ENCODE data around the gene JAKMIP1. TPM values are rescaled to one million over a fixed set of nuclear protein-coding genes. Genes with fewer than 3 reads are reported as not detected.
A peak's percentile ranks its signal among the peaks of the same experiment; 100 is the strongest.

Gene JAKMIP1
- 0.17 and 0.49 TPM in 2 replicates for total RNA-seq
- total RNA-seq (2013): 0.82 TPM
- 0.65 and 1.0 TPM in 2 replicates for polyA plus RNA-seq
- polyA minus RNA-seq: 0.78 and 1.2 TPM in 2 replicates

- H3K27me3 ChIP-seq (replicated peaks in 1 of 4; ENCODE audit: control extremely low read depth in 1 of 4, control insufficient read depth in 3 of 4, insufficient read depth in 4 of 4, low read length in 3 of 4): peaks cover 0 to 40% (median 19%) of the 10 kb centered on the region in 4 experiments
- Mint-ChIP-seq H3K27ac (no peak within 1 kb of the TSS), H3K4me1 (peaks cover 25% of the 10 kb centered on the region), H3K27me3 (peaks cover 30% of the 10 kb centered on the region), H3K9me3 (ENCODE audit: insufficient read depth) (peaks cover 7% of the 10 kb centered on the region), H3K4me3 (peak within 1 kb of the TSS; percentile 81)
- ChIA-PET CTCF (no interaction called here), POLR2A (interaction anchor here (0.6 kb wide), 1 partner anchor 1952 kb away, joined by 4 read pairs; the partner anchor contains the start of gene TMEM128)
- H4K20me1 ChIP-seq (ENCODE audit: control insufficient read depth, insufficient read depth, low read length, poor library complexity, severe bottlenecking): no peaks in the 10 kb centered on the region
- peak within 1 kb of the TSS; percentile 60 for H2AFZ ChIP-seq (ENCODE audit: insufficient read depth, low read depth, low read length, poor library complexity, severe bottlenecking)
- intact Hi-C loops (cut with micrococcal nuclease): no loop called here
- peak within 1 kb of the TSS in 4 of 5 experiments; percentile 21 to 59 (median 48) for H3K4me3 ChIP-seq (ENCODE audit: control extremely low read depth in 1 of 5, extremely low read depth in 1 of 5, insufficient read depth in 1 of 5, low read depth in 2 of 5, low read length in 4 of 5)
- no peaks in the 10 kb centered on the region for H3K79me2 ChIP-seq (ENCODE audit: control insufficient read depth, insufficient read depth, low read length)
- WGBS (ENCODE audit: insufficient coverage): 2% methylated on average over 102 of the region's 107 CpGs
- TF ChIP-seq CTCF (IDR thresholded peaks at IDR 0.05) (no peak), EZH2 (IDR thresholded peaks at IDR 0.05; ENCODE audit: borderline replicate concordance, insufficient read depth, low read depth, low read length, poor library complexity, severe bottlenecking) (no peak)
- peak within 1 kb of the TSS; percentile 56 for H3K9ac ChIP-seq (ENCODE audit: low read length)
- DNase-seq: peak; percentile 72
- peak; percentile 89 for ATAC-seq (ENCODE audit: low read depth)
- H3K27ac ChIP-seq (ENCODE audit: low read length in 2 of 2): no peak within 1 kb of the TSS
- H3K4me2 ChIP-seq (replicated peaks; ENCODE audit: low read depth, low read length, poor library complexity, severe bottlenecking): peak within 1 kb of the TSS; percentile 81
- H3K9me3 ChIP-seq (ENCODE audit: control extremely low read depth in 1 of 3, control insufficient read depth in 2 of 3, insufficient read depth in 1 of 3, low read length in 2 of 3): peaks cover 0 to 29% (median 0%) of the 10 kb centered on the region in 3 donors
- H3K4me1 ChIP-seq (ENCODE audit: control insufficient read depth in 2 of 2, insufficient read depth in 2 of 2, low read length in 2 of 2): peaks cover 15 to 16% of the 10 kb centered on the region in 2 donors
- no peaks in the 10 kb centered on the region for H3K36me3 ChIP-seq (replicated peaks in 1 of 2; ENCODE audit: control extremely low read depth in 1 of 2, control insufficient read depth in 1 of 2, extremely low read depth in 1 of 2, insufficient read depth in 2 of 2, low read length in 1 of 2)
Measured at GRCh38 chr4:6200011-6200921, at the start of gene JAKMIP1. TSS of gene JAKMIP1 (minus strand) at chr4:6200549. CDS start at chr4:6112850, 87,699 bp downstream.

DNA sequence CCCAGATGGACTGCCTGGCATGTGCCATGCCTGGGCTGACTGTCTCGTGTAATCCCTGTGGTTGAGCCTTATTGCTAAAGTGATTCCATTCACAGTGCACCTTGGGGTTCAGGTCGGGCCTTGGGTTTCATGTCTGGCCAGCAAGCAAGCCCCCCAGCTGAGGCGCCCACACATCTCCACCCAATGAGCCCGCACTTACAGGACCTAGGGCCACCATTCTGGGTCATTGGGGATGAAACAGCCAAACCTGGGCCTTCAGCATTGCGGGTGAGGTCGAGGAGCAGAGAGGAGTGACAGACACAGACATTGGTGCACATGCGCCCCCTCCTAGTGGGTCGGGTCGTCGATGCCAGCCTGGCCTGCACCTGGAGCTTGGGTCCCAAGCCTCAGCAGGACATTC, 48.0 kb upstream of the JAKMIP1 start:
- peaks cover 0 to 28% (median 0%) of the 10 kb centered on the region in 3 donors for H3K9me3 ChIP-seq (ENCODE audit: control extremely low read depth in 1 of 3, control insufficient read depth in 2 of 3, insufficient read depth in 1 of 3, low read length in 2 of 3)
- H3K79me2 ChIP-seq (ENCODE audit: control insufficient read depth, insufficient read depth, low read length): no peaks in the 10 kb centered on the region
- 85% methylated on average over 10 of the region's 10 CpGs for WGBS (ENCODE audit: insufficient coverage)
- ATAC-seq (ENCODE audit: low read depth): no peak
- no peaks in the 10 kb centered on the region for H4K20me1 ChIP-seq (ENCODE audit: control insufficient read depth, insufficient read depth, low read length, poor library complexity, severe bottlenecking)
- H3K27me3 ChIP-seq (replicated peaks in 1 of 4; ENCODE audit: control extremely low read depth in 1 of 4, control insufficient read depth in 3 of 4, insufficient read depth in 4 of 4, low read length in 3 of 4): peaks cover 0 to 27% (median 10%) of the 10 kb centered on the region in 4 experiments
- H3K27ac ChIP-seq (ENCODE audit: low read length in 2 of 2): no peak overlapping the region
- ChIA-PET POLR2A (no interaction called here), CTCF (interaction anchor here (4.1 to 14.1 kb wide), 2 partner anchors 11 to 78 kb away, joined by 30 to 451 read pairs; no protein-coding TSS in a partner anchor)
- no peak overlapping the region for H3K9ac ChIP-seq (ENCODE audit: low read length)
- H3K9me3 Mint-ChIP-seq (ENCODE audit: insufficient read depth): peaks cover 10% of the 10 kb centered on the region
- H3K4me1 Mint-ChIP-seq: no peaks in the 10 kb centered on the region
- H3K36me3 ChIP-seq (replicated peaks in 1 of 2; ENCODE audit: control extremely low read depth in 1 of 2, control insufficient read depth in 1 of 2, extremely low read depth in 1 of 2, insufficient read depth in 2 of 2, low read length in 1 of 2): no peaks in the 10 kb centered on the region
- H3K27ac Mint-ChIP-seq: no peak overlapping the region
- no peak for DNase-seq
- H3K27me3 Mint-ChIP-seq: peaks cover 58% of the 10 kb centered on the region
- H2AFZ ChIP-seq (ENCODE audit: insufficient read depth, low read depth, low read length, poor library complexity, severe bottlenecking): no peak overlapping the region
- H3K4me3 Mint-ChIP-seq: no peak overlapping the region
- H3K4me1 ChIP-seq (ENCODE audit: control insufficient read depth in 2 of 2, insufficient read depth in 2 of 2, low read length in 2 of 2): peaks cover 0 to 5% of the 10 kb centered on the region in 2 donors
- intact Hi-C loops (cut with micrococcal nuclease): no loop called here
- no peak overlapping the region for H3K4me3 ChIP-seq (ENCODE audit: control extremely low read depth in 1 of 5, extremely low read depth in 1 of 5, insufficient read depth in 1 of 5, low read depth in 2 of 5, low read length in 4 of 5)
- H3K4me2 ChIP-seq (replicated peaks; ENCODE audit: low read depth, low read length, poor library complexity, severe bottlenecking): no peak overlapping the region
- no peak for TF ChIP-seq EZH2 (IDR thresholded peaks at IDR 0.05; ENCODE audit: borderline replicate concordance, insufficient read depth, low read depth, low read length, poor library complexity, severe bottlenecking)
- no peak for TF ChIP-seq CTCF (IDR thresholded peaks at IDR 0.05)
